Measurements from ENCODE around the gene TUBGCP2.

TUBGCP2 gene

DNA sequence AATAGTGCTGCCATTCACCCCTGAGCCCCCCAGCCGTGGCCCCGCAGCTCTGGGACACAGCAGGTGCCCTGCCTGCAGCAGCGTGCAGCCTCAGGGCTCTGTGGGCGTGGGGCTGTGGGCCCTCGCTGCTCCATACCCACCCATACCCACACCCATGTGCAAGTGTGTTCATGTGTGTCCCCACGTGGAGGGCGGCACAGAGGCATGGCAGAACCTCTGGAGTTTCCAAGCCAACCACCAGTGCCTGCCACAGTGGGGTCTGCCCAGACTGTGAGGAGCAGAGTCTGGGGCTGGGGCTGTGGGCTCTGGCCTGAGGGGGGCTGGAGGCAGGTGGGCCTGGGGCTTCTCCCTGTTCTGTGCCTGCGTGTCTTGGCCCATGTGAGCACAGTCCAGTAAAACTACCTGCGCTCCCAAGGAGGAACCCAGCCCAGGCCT is 40.9 kb upstream of the TUBGCP2 start:
- no peak overlapping the region for H3K4me3 ChIP-seq (ENCODE audit: control insufficient read depth, low read depth, low read length)
- TF ChIP-seq CTCF (conservative IDR thresholded peaks at IDR 0.05; ENCODE audit: control insufficient read depth, insufficient read depth, low read depth, low read length) = no peak
- DNase-seq (ENCODE audit: low read depth) = no peak

DNA sequence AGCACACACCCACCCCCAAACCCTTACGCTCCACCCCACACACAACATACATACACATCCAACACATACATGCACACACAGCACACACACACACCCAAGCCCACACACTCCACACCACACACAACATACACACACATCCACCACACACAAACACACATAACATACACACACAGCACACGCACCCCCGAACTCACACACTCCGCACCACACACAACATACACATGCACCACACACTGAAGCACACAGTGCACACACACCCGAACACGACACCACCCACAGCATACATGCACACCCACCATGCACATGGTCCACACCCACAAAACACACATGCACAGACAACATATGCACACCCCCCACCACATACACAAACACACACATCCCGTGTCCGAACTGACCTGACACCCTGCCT is 40.5 kb upstream of the TUBGCP2 start:
- no peak for DNase-seq (ENCODE audit: low read depth)
- no peak overlapping the region for H3K4me3 ChIP-seq (ENCODE audit: control insufficient read depth, low read depth, low read length)
- TF ChIP-seq CTCF (conservative IDR thresholded peaks at IDR 0.05; ENCODE audit: control insufficient read depth, insufficient read depth, low read depth, low read length) = no peak

- H3K4me3 ChIP-seq (ENCODE audit: control insufficient read depth, low read depth, low read length) = no peak overlapping the region
- no peak for DNase-seq (ENCODE audit: low read depth)
Observed at GRCh38 chr10:133347710-133348517, 39.2 kb upstream of the TUBGCP2 start.

GRCh38 chr10:133346413-133346812 is 37.7 kb upstream of the TUBGCP2 start:
- DNase-seq (ENCODE audit: low read depth) = no peak
- H3K4me3 ChIP-seq (ENCODE audit: control insufficient read depth, low read depth, low read length) = no peak overlapping the region
- TF ChIP-seq CTCF (conservative IDR thresholded peaks at IDR 0.05; ENCODE audit: control insufficient read depth, insufficient read depth, low read depth, low read length) = no peak

More at GRCh38 chr10:133347710-133348517, 39.2 kb upstream of the TUBGCP2 start:
- TF ChIP-seq CTCF (conservative IDR thresholded peaks at IDR 0.05; ENCODE audit: control insufficient read depth, insufficient read depth, low read depth, low read length) = no peak

GRCh38 chr10:133344236-133344635 is 35.6 kb upstream of the TUBGCP2 start:
- no peak overlapping the region for H3K4me3 ChIP-seq (ENCODE audit: control insufficient read depth, low read depth, low read length)
- no peak for TF ChIP-seq CTCF (conservative IDR thresholded peaks at IDR 0.05; ENCODE audit: control insufficient read depth, insufficient read depth, low read depth, low read length)
- no peak for DNase-seq (ENCODE audit: low read depth)

DNA sequence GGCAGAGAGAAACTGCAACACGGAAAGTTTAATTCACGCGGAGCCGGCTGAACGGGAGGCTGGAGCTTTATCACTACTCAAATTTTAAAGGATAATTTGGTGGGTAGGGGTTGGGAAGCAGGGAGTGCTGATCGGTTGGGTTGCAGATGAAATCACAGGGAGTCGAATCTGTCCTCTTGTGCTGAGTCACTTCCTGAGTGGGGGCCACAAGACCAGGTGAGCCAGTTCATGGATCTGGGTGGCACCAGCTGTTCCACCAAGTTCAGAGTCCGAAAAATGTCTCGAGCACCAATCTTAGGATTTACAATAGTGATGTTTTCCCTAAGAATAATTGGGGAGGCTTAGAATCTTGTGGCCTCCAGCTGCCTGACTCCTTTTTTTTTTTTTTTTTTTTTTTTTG is 34.9 kb upstream of the TUBGCP2 start:
- no peak for DNase-seq (ENCODE audit: low read depth)
- TF ChIP-seq CTCF (conservative IDR thresholded peaks at IDR 0.05; ENCODE audit: control insufficient read depth, insufficient read depth, low read depth, low read length) = no peak
- no peak overlapping the region for H3K4me3 ChIP-seq (ENCODE audit: control insufficient read depth, low read depth, low read length)

Measured in fibroblast of mammary gland (primary cell).